SH-SY5Y (cell line): ENCODE results near the gene FLNB.

Source experiments
- GATA2 ChIP-seq: IDR thresholded peaks from 2 replicates; pipeline ENCODE4 v1.6.1; 2011; ENCODE audit warnings: mild to moderate bottlenecking, low read depth, low read length
- GATA3 ChIP-seq: IDR thresholded peaks from 2 replicates; pipeline ENCODE4 v1.6.1; 2011; ENCODE audit warnings: low read depth, mild to moderate bottlenecking, low read length, moderate library complexity

GRCh38 chr3:58085616-58086015, 77.4 kb downstream of the FLNB start:
- TF ChIP-seq GATA2 (no peak), GATA3 (no peak)
